GM18499 (cell line): Measurements from ENCODE around the gene CHAF1A.

Experiments used
- ATAC-seq: cut with Tn5 transposase; IDR thresholded peaks from one replicate; pipeline ENCODE4 v1.9.1; 2021; ENCODE audit warnings: moderate number of reproducible peaks; ENCODE audit not compliant: insufficient read depth, unreplicated experiment

The CHAF1A gene

GRCh38 chr19:4365791-4366665, 36.4 kb upstream of the CHAF1A start:
- ATAC-seq, result no peak

- no peak for ATAC-seq
Observed at GRCh38 chr19:4366666-4367335, 35.6 kb upstream of the CHAF1A start.

GRCh38 chr19:4367336-4367723, 35.1 kb upstream of the CHAF1A start:
- ATAC-seq, result no peak

- ATAC-seq, result no peak
Observed at GRCh38 chr19:4367781-4368127, 34.7 kb upstream of the CHAF1A start.

- ATAC-seq, result no peak
Observed at GRCh38 chr19:4368128-4368820, 34.2 kb upstream of the CHAF1A start.

GRCh38 chr19:4369109-4369887, 33.1 kb upstream of the CHAF1A start:
- ATAC-seq, result peak; percentile 35

- peak; percentile 9 for ATAC-seq
Observed at GRCh38 chr19:4369888-4370260, 32.6 kb upstream of the CHAF1A start.

GRCh38 chr19:4370418-4371041, 31.9 kb upstream of the CHAF1A start:
- no peak for ATAC-seq

- no peak for ATAC-seq
Observed at GRCh38 chr19:4371247-4372164, 30.9 kb upstream of the CHAF1A start.

- no peak for ATAC-seq
Observed at GRCh38 chr19:4372165-4373012, 30.1 kb upstream of the CHAF1A start.

- no peak for ATAC-seq
Observed at GRCh38 chr19:4373013-4373367, 29.4 kb upstream of the CHAF1A start.

- ATAC-seq, result no peak
Observed at GRCh38 chr19:4373601-4374497, 28.6 kb upstream of the CHAF1A start.

GRCh38 chr19:4374498-4375163, 27.8 kb upstream of the CHAF1A start:
- ATAC-seq, result no peak

- ATAC-seq, result no peak
Observed at GRCh38 chr19:4375164-4376027, 27.0 kb upstream of the CHAF1A start.

GRCh38 chr19:4376028-4376670, 26.3 kb upstream of the CHAF1A start:
- no peak for ATAC-seq

GRCh38 chr19:4376671-4376990, 25.8 kb upstream of the CHAF1A start:
- ATAC-seq, result no peak
